ENCODE results near the gene OR52H1.

OR52H1 gene

DNA sequence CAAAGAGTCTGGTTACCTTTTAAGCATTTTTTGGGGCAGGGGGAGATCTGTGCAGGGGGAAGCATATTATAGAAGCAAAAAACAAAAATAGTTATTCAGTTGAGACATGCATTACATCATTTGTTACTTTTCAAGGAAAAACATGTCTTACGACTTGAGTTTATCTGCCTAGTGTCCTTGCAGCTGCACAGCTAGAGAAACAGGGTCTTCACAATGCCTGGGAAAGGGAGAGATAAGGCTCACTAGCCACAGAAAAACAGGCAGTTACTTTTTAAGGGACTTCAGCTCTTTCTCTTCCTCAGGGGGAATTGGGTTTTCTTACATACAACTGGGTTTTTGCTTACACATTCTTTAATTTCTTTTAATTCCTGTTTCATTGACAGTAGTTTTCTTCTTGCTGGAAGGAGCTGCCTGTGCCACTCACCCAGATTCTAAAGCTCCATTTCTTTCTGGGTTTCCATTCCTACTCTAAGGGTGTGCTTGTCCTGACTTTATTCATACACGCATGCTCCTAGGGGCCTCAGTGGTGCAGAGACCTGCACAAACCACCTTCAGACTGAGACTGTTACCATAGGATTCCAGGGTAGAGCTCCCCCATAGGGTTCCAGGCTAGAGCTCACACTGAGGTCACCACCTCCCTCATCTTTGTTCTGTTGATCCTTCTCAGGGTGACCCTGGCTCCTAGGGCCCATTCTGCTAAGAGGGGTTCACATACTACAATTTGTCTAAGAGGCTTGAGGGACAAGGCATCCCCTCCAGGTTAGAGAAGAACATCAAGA lies 17.1 kb downstream of the OR52H1 start:
- no peak for DNase-seq

DNA sequence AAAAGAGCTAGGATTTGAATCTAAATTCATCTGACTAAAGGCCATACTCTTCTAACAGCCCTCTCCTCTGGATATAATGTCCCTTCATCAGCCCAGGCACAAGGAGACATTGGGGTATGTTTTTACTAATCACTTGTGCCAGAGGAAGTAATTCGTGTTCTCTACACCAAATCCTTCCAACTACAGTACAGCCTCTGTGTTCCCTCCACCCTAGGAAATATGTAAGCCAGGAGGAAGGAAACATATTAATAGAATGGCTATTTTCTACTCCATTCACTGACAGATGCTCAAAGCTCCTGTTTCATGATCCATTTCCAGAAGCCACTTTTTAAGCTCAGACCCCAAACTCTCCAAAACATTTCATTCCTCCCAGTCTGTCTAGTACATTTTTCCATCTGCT lies 19.8 kb downstream of the OR52H1 start:
- DNase-seq = no peak

DNA sequence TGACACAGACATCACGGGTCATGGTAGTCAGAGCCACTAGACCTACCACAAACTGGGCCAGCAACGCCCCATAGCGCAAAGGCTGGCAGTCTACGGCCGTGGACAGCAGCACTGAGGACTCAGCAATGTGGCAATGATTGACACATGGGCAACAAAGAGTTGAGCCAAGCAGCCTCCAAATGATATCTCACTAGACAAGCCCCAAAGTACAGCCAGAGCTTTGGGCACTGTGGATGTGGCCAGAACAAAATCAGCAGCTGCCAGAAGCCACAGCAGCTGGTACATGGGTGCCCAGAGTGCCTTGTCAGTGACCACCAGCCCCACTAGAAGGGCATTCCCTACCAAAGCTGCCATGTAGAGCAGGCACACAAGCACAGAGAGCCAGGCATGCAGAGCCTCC lies 20.6 kb downstream of the OR52H1 start:
- no peak for DNase-seq

DNA sequence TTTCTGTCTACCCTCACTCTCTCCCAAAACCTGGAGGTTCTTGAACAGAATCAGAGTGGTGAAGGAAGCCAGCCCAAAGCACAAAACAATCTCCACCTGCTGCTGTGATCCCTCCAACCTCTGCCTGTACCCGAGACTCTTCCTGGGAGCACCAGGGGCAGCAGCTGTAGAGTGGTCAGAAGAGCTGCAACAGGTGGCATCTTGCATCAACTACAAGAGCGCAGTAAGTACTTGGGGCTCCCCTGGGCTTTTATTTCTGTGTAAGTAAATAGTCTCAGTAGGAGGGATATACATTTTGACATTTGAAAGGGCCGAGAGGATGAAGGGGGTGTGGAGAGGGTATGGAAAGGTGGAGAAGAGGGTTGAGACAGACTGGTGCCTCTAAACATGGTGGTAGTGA lies 23.6 kb downstream of the OR52H1 start:
- no peak for DNase-seq

DNA sequence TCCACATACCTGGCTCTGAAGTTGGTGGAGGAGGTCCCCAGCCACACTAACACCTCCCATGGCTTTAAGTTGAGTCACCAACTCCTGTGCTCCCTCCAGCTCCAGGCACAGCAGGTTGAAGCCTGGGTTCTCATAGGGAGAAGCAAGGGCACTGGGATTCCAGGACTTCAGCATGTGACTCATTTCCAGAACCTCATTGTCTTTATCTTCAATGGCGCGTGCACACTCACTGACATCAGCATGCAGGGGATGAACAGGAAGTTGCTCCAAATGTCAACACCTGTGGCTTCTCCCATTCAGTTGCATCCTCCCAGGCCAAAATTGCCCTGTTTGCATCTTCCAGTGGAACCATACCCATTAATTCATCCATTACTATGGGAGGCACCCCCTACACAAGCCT lies 26.0 kb downstream of the OR52H1 start:
- no peak for DNase-seq

DNA sequence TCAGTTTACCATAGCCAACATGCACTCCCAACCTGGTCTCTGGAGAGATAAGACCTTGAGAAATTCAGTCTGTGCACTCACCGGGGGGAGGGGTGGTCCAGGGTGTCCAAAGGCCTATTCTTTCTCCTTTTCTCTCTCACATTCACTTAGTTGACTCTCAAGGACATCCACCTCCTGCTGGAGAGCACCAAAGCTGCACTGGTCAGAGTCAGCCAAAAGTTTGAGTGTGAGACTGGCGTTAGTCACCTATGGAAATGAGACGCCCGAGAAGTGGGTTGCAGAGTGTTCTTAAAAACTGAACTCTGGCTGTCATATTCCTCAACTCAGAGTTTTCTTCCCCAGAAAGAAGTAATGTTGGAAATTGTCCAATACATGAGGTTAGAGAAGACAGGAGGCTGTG lies 26.8 kb downstream of the OR52H1 start:
- DNase-seq = no peak

GRCh38 chr11:5516599-5516998 lies 31.7 kb downstream of the OR52H1 start, which contains the start of gene UBQLNL:
Gene UBQLNL (minus strand): TSS chr11:5516699. CDS start chr11:5516441, 258 bp downstream.
- no peak for DNase-seq

- DNase-seq = no peak
These were observed 33.5 kb downstream of the OR52H1 start for GRCh38 chr11:5514841-5515240.

DNA sequence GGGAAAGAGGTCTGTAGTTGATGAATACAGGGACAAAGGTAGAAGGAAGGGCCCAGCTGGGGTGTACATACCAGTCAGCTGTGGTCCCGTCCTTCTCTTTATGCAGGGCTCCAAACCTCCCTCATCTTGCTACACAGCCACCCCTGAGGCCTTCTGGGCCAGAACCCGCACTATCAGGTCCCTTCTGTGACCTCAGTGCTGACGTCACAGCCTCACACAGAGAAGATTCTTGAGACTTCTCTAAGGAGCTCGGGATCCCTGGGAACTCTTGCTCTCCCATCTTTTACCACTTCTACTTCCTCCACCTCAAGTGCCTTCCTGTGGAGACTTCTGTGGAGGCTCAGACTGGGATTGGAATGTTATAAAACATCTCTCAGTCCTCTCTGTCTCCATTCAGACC lies 38.5 kb downstream of the OR52H1 start, which contains the start of gene UBQLN3:
TSS of gene UBQLN3 (minus strand) at position 155 of the 400 bp plus-strand sequence. CDS start 399 bp downstream, outside the sequence.
- DNase-seq = no peak

- no peak for DNase-seq
These were observed 39.7 kb downstream of the OR52H1 start for GRCh38 chr11:5508605-5509004.

- no peak for DNase-seq
These were observed 40.4 kb downstream of the OR52H1 start for GRCh38 chr11:5507933-5508305.

DNA sequence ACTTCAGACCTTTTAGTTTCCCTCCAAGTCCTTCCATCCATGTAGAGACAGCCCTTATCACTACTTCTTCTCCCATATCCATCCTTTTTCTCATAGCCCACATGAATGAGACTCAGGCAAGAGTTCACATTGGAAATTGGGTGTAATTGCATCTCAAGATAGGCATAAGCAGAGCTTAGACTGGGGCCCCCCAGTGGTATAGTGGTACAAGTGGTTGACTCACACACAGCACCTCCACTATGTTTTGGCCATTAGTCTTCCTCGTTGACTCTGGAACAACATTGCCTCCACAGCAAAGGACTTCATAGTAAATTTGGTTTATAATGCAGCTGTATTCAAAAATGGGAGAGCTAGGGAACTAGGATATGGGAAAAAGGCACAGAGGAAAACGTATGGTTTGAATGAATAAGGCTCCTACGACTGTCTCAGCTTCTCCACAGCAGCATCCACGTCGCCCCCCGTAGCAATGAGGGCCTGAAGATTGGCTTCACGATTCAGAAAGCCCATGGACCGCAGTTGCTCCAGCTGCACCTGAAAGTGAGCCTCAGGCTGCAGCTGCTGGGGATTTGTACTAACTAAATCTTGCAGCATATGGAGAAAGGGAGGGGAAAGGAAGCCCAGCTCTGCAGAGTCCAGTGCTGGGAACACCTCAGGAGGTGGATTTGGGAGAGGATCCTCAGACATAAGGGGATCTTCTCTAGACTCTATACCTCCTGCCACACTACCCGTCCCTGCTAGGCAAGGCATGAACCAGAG lies 41.0 kb downstream of the OR52H1 start:
- no peak for DNase-seq

GRCh38 chr11:5505363-5506048 lies 42.8 kb downstream of the OR52H1 start:
- no peak for DNase-seq

GRCh38 chr11:5504403-5504921 lies 43.9 kb downstream of the OR52H1 start:
- no peak for DNase-seq

GRCh38 chr11:5500393-5500801 lies 47.9 kb downstream of the OR52H1 start:
- no peak for DNase-seq

GRCh38 chr11:5499671-5500070 lies 48.7 kb downstream of the OR52H1 start:
- DNase-seq = no peak

All from activated effector memory CD4-positive, alpha-beta T cell treated with Interleukin-2 at 50 U/mL for 16 hours (primary cell).